GM23338 (cell line): ENCODE results near the gene PHACTR1. TPM values are rescaled to one million over a fixed set of nuclear protein-coding genes. Genes with fewer than 3 reads are reported as not detected.

Experiments used
- ATAC-seq: fragments of 200-7000 bp; cut with Tn5 transposase; 3 replicates; pipeline ENCODE4 v1.9.1; 2020
- DNase-seq: peaks from one replicate; pipeline ENCODE4 v3.0.0-alpha.2; 2015; ENCODE audit warnings: low spot score
- H2AFZ ChIP-seq: fragments of 200-600 bp; sonication (generic); 2 replicates; pipeline ENCODE4 v1.8.0; 2016; ENCODE audit warnings: antibody characterized with exemption, mild to moderate bottlenecking, moderate library complexity
- H3F3A ChIP-seq: fragments of 200-600 bp; sonication (generic); replicated peaks from 2 replicates; pipeline ENCODE4 v1.8.0; 2017; ENCODE audit warnings: antibody characterized with exemption, mixed run types, low read depth
- H3K27ac ChIP-seq: fragments of 200-600 bp; sonication (generic); 2 replicates; pipeline ENCODE4 v1.6.1; 2016; ENCODE audit warnings: low read depth
- H3K27me3 ChIP-seq: fragments of 200-600 bp; sonication (generic); 2 replicates; pipeline ENCODE4 v1.8.0; 2016; ENCODE audit warnings: mild to moderate bottlenecking, mixed run types, moderate library complexity; ENCODE audit not compliant: insufficient read depth
- H3K36me3 ChIP-seq: fragments of 200-600 bp; sonication (generic); 2 replicates; pipeline ENCODE4 v1.8.0; 2016; ENCODE audit warnings: mild to moderate bottlenecking; ENCODE audit not compliant: insufficient read depth
- H3K4me1 ChIP-seq: fragments of 200-600 bp; sonication (generic); 2 replicates; pipeline ENCODE4 v1.8.0; 2016; ENCODE audit warnings: mild to moderate bottlenecking, moderate library complexity; ENCODE audit not compliant: insufficient read depth
- H3K4me2 ChIP-seq: fragments of 200-600 bp; sonication (generic); 2 replicates; pipeline ENCODE4 v1.7.1; 2017; ENCODE audit warnings: mixed run types
- H3K4me3 ChIP-seq: fragments of 200-600 bp; sonication (generic); 2 replicates; pipeline ENCODE4 v1.6.1; 2016; ENCODE audit warnings: mixed run types
- H3K79me2 ChIP-seq: fragments of 200-600 bp; sonication (generic); replicated peaks from 2 replicates; pipeline ENCODE4 v1.8.0; 2017; ENCODE audit warnings: mild to moderate bottlenecking; ENCODE audit not compliant: insufficient read depth
- H3K9me2 ChIP-seq: fragments of 200-600 bp; sonication (generic); 2 replicates; pipeline ENCODE4 v1.8.0; 2017; ENCODE audit not compliant: insufficient read depth
- H4K20me1 ChIP-seq: fragments of 200-600 bp; sonication (generic); replicated peaks from 2 replicates; pipeline ENCODE4 v1.8.0; 2017; ENCODE audit warnings: mild to moderate bottlenecking; ENCODE audit not compliant: insufficient read depth
- H3K27ac Mint-ChIP-seq: 2 replicates; pipeline ENCODE4 v1.8.0; 2020; ENCODE audit warnings: inconsistent platforms, mild to moderate bottlenecking, moderate library complexity, mixed read lengths
- H3K27me3 Mint-ChIP-seq: 3 replicates; pipeline ENCODE4 v1.8.0; 2022; ENCODE audit warnings: low read depth, mild to moderate bottlenecking, moderate library complexity, mixed read lengths, inconsistent platforms; ENCODE audit not compliant: insufficient read depth, poor library complexity
- H3K36me3 Mint-ChIP-seq: 3 replicates; pipeline ENCODE4 v1.8.0; 2021; ENCODE audit warnings: low read depth, mild to moderate bottlenecking, inconsistent platforms, moderate library complexity, mixed read lengths
- H3K4me1 Mint-ChIP-seq: 3 replicates; pipeline ENCODE4 v1.8.0; 2020; ENCODE audit warnings: mild to moderate bottlenecking, inconsistent platforms, mixed read lengths
- H3K4me3 Mint-ChIP-seq: 3 replicates; pipeline ENCODE4 v1.8.0; 2021; ENCODE audit warnings: moderate library complexity, mild to moderate bottlenecking, inconsistent platforms, mixed read lengths
- H3K9me3 Mint-ChIP-seq: 3 replicates; pipeline ENCODE4 v1.8.0; 2020; ENCODE audit warnings: moderate library complexity, mild to moderate bottlenecking, inconsistent platforms, mixed read lengths
- CREB1 ChIP-seq: fragments of 250-450 bp; sonication (Bioruptor Pico); IDR thresholded peaks from 2 replicates; pipeline ENCODE4 v1.5.0; 2020; ENCODE audit warnings: low read depth, mild to moderate bottlenecking, moderate library complexity
- CTCF ChIP-seq, 2 experiments: fragments of 200-600 bp in 1 of 2; sonication (generic) in 1 of 2; conservative IDR thresholded peaks; 2 replicates each; pipeline versions ENCODE4 v1.5.1 to v1.6.1; 2016 to 2017; ENCODE audit warnings: antibody characterized with exemption in 2 of 2, low read depth in 2 of 2, mild to moderate bottlenecking in 2 of 2, moderate library complexity in 1 of 2
- ETS1 ChIP-seq: IDR thresholded peaks from 2 replicates; pipeline ENCODE4 v1.6.1; 2016; ENCODE audit warnings: antibody characterized with exemption
- EZH2phosphoT487 ChIP-seq: fragments of 200-600 bp; sonication (generic); IDR thresholded peaks from one replicate; pipeline ENCODE4 v1.8.1; 2018; ENCODE audit warnings: antibody characterized with exemption; ENCODE audit not compliant: unreplicated experiment
- JUNB ChIP-seq: IDR thresholded peaks from one replicate; pipeline ENCODE4 v1.6.1; 2016; ENCODE audit warnings: antibody characterized with exemption; ENCODE audit not compliant: unreplicated experiment
- POLR2AphosphoS5 ChIP-seq: IDR thresholded peaks from 2 replicates; pipeline ENCODE4 v1.6.1; 2016; ENCODE audit warnings: antibody characterized with exemption, low read depth
- REST ChIP-seq: IDR thresholded peaks from one replicate; pipeline ENCODE4 v1.6.1; 2018; ENCODE audit warnings: antibody characterized with exemption; ENCODE audit not compliant: unreplicated experiment
- ZNF114 ChIP-seq: fragments of 250-450 bp; sonication (Bioruptor Pico); IDR thresholded peaks from 2 replicates; pipeline ENCODE4 v1.5.0; 2020; ENCODE audit warnings: mild to moderate bottlenecking, moderate library complexity
- ZNF331 ChIP-seq: fragments of 250-450 bp; sonication (Bioruptor Pico); IDR thresholded peaks from 2 replicates; pipeline ENCODE4 v1.5.0; 2020; ENCODE audit warnings: low read depth, mild to moderate bottlenecking, moderate library complexity
- polyA plus RNA-seq: library from polyadenylated mRNA; unstranded; fragments of >200 nt; fragmentation: Nextera tagmentation; extraction: Ambion mirVana; gene quantifications from 2 replicates; pipeline ENCODE4 v1.2.1, GENCODE V29; 2016
- total RNA-seq: library from RNA; depleted of rRNA; stranded (reverse); fragments of >200 nt; shearing (Covaris generic); gene quantifications from 2 replicates; pipeline ENCODE4 v1.2.3, GENCODE V29; 2014

Gene PHACTR1
- total and polyA plus RNA-seq, 2 experiments from 2014 or later, result 5.9 to 19.3 TPM

- H4K20me1 ChIP-seq, result no peaks in the 10 kb centered on the region
- peaks cover 19% of the 10 kb centered on the region for H3K4me1 Mint-ChIP-seq
- H3K9me2 ChIP-seq, result peaks cover 17% of the 10 kb centered on the region; the same call in 1 of the 2 replicates
- no peaks in the 10 kb centered on the region for H3K36me3 Mint-ChIP-seq
- ATAC-seq (no peak), DNase-seq (no peak)
- H2AFZ ChIP-seq, result no peak overlapping the region
- H3K4me3 ChIP-seq, result no peak overlapping the region
- no peaks in the 10 kb centered on the region for H3K79me2 ChIP-seq
- H3K4me2 ChIP-seq, result no peak overlapping the region
- H3K27me3 ChIP-seq, result no peaks in the 10 kb centered on the region
- no peaks in the 10 kb centered on the region for H3F3A ChIP-seq
- no peak overlapping the region for H3K27ac Mint-ChIP-seq
- no peaks in the 10 kb centered on the region for H3K36me3 ChIP-seq
- peaks cover 5% of the 10 kb centered on the region for H3K27me3 Mint-ChIP-seq
- peaks cover 25% of the 10 kb centered on the region for H3K4me1 ChIP-seq
- H3K4me3 Mint-ChIP-seq, result no peak overlapping the region
- H3K9me3 Mint-ChIP-seq, result no peaks in the 10 kb centered on the region
- H3K27ac ChIP-seq, result no peak overlapping the region
- TF ChIP-seq ETS1, result no peak
- no peak for TF ChIP-seq JUNB
- TF ChIP-seq EZH2phosphoT487, result no peak
- no peak for TF ChIP-seq CTCF (conservative IDR thresholded peaks at IDR 0.05; ENCODE audit: low read depth in 2 of 2)
- no peak for TF ChIP-seq ZNF331 (CRISPR knock-in tag)
- TF ChIP-seq ZNF114 (CRISPR knock-in tag), result no peak
- no peak for TF ChIP-seq REST
- no peak for TF ChIP-seq POLR2AphosphoS5
Measured at GRCh38 chr6:12717356-12717755, 789 bp downstream of the PHACTR1 start.

- no peaks in the 10 kb centered on the region for H3K9me3 Mint-ChIP-seq
- Histone ChIP-seq H3K79me2 (no peaks in the 10 kb centered on the region), H3K4me2 (no peak overlapping the region), H3K27ac (no peak overlapping the region), H2AFZ (no peak overlapping the region), H3K36me3 (no peaks in the 10 kb centered on the region), H3K4me3 (no peak overlapping the region), H4K20me1 (no peaks in the 10 kb centered on the region), H3K27me3 (no peaks in the 10 kb centered on the region), H3K9me2 (peaks cover 17% of the 10 kb centered on the region; the same call in 1 of the 2 replicates), H3K4me1 (peaks cover 25% of the 10 kb centered on the region), H3F3A (no peaks in the 10 kb centered on the region)
- peaks cover 19% of the 10 kb centered on the region for H3K4me1 Mint-ChIP-seq
- peaks cover 5% of the 10 kb centered on the region for H3K27me3 Mint-ChIP-seq
- no peak overlapping the region for H3K4me3 Mint-ChIP-seq
- no peak for DNase-seq
- no peaks in the 10 kb centered on the region for H3K36me3 Mint-ChIP-seq
- no peak for ATAC-seq
- no peak overlapping the region for H3K27ac Mint-ChIP-seq
- TF ChIP-seq REST (no peak), ZNF331 (CRISPR knock-in tag) (no peak), CREB1 (CRISPR knock-in tag) (no peak), CTCF (conservative IDR thresholded peaks at IDR 0.05; ENCODE audit: low read depth in 2 of 2) (no peak)
Measured at GRCh38 chr6:12718015-12718414, 1.4 kb downstream of the PHACTR1 start.
